ENCODE results near the gene URM1. TPM values are rescaled to one million over a fixed set of nuclear protein-coding genes. Genes with fewer than 3 reads are reported as not detected.
"Not testable (repeated sequence)": the region's sequence is repeated elsewhere in the genome, so short reads cannot be mapped to it uniquely, and the experiment has no call there.

The URM1 gene
- total RNA-seq, 2 experiments from 2014 or later, result 44.4 to 45.2 TPM

- H3K9me3 Mint-ChIP-seq; H3K27ac Mint-ChIP-seq; H3K36me3 Mint-ChIP-seq (ENCODE audit: low read depth); H3K4me1 Mint-ChIP-seq (ENCODE audit: low read depth); intact Hi-C loops (cut with micrococcal nuclease); DNase-seq; H3K27me3 Mint-ChIP-seq (ENCODE audit: low read depth): not testable (repeated sequence)
- peak overlapping the region; percentile 93 for H3K4me3 Mint-ChIP-seq
- CTCF ChIA-PET, result interaction anchor here (0.6 to 1.1 kb wide), 2 partner anchors 44 to 136 kb away, joined by 3 to 4 read pairs; no protein-coding TSS in a partner anchor
Measured at GRCh38 chr9:128338852-128339614, 32.1 kb upstream of the URM1 start.

GRCh38 chr9:128339761-128340690 lies 31.1 kb upstream of the URM1 start, which contains the start of gene SLC27A4:
Gene SLC27A4, plus strand, starts transcription at chr9:128340527. Its CDS starts 2,606 bp downstream, at chr9:128343133.
- peak; percentile 78 for DNase-seq
- Mint-ChIP-seq H3K27me3 (ENCODE audit: low read depth) (no peaks in the 10 kb centered on the region), H3K9me3 (no peaks in the 10 kb centered on the region), H3K4me1 (ENCODE audit: low read depth) (peaks cover 5% of the 10 kb centered on the region), H3K27ac (peak within 1 kb of the TSS; percentile 69), H3K36me3 (ENCODE audit: low read depth) (peaks cover 4% of the 10 kb centered on the region), H3K4me3 (peak within 1 kb of the TSS; percentile 93)
- intact Hi-C loops (cut with micrococcal nuclease), result loop anchor here (1.0 to 10.0 kb wide), 5 partner anchors 18 to 1485 kb away; partner anchors contain the start of genes COQ4, TOR1A, TRUB2 and URM1
- CTCF ChIA-PET, result interaction anchor here (0.7 to 1.1 kb wide), 2 partner anchors 45 to 107 kb away, joined by 3 to 4 read pairs; no protein-coding TSS in a partner anchor

- peak; percentile 8 for DNase-seq
- CTCF ChIA-PET, result interaction anchor here (0.6 to 1.5 kb wide), 18 partner anchors 9 to 950 kb away, joined by 3 to 11 read pairs (median 4); partner anchors contain the start of genes GOLGA2, SWI5 and URM1
- Mint-ChIP-seq H3K9me3 (no peaks in the 10 kb centered on the region), H3K4me1 (ENCODE audit: low read depth) (peaks cover 5% of the 10 kb centered on the region), H3K4me3 (peak overlapping the region; percentile 93), H3K27me3 (ENCODE audit: low read depth) (no peaks in the 10 kb centered on the region), H3K36me3 (ENCODE audit: low read depth) (peaks cover 4% of the 10 kb centered on the region), H3K27ac (peak overlapping the region; percentile 59)
- intact Hi-C loops (cut with micrococcal nuclease), result loop anchor here (1.0 to 10.0 kb wide), 10 partner anchors 19 to 1484 kb away; partner anchors contain the start of genes COQ4, GOLGA2, ODF2 and SWI5
Measured at GRCh38 chr9:128340691-128341434, 30.3 kb upstream of the URM1 start.

- peak overlapping the region; percentile 59 for H3K27ac Mint-ChIP-seq
- no peaks in the 10 kb centered on the region for H3K27me3 Mint-ChIP-seq (ENCODE audit: low read depth)
- intact Hi-C loops (cut with micrococcal nuclease), result loop anchor here (1.0 to 10.0 kb wide), 8 partner anchors 46 to 1483 kb away; partner anchors contain the start of genes GOLGA2, ODF2, SWI5 and TOR1A
- CTCF ChIA-PET, result interaction anchor here (0.5 to 1.5 kb wide), 22 partner anchors 8 to 949 kb away, joined by 3 to 11 read pairs (median 4); partner anchors contain the start of genes GOLGA2, SWI5 and URM1
- peak overlapping the region; percentile 93 for H3K4me3 Mint-ChIP-seq
- peak; percentile 83 for DNase-seq
- no peaks in the 10 kb centered on the region for H3K9me3 Mint-ChIP-seq
- peaks cover 4% of the 10 kb centered on the region for H3K36me3 Mint-ChIP-seq (ENCODE audit: low read depth)
- peaks cover 5% of the 10 kb centered on the region for H3K4me1 Mint-ChIP-seq (ENCODE audit: low read depth)
Measured at GRCh38 chr9:128341435-128341849, 29.7 kb upstream of the URM1 start.

- H3K27ac Mint-ChIP-seq, result no peak overlapping the region
- CTCF ChIA-PET, result no interaction called here
- intact Hi-C loops (cut with micrococcal nuclease), result loop anchor here (10.0 kb wide), 1 partner anchor 1482 kb away; the partner anchor contains the start of gene TOR1A
- H3K27me3 Mint-ChIP-seq (ENCODE audit: low read depth), result no peaks in the 10 kb centered on the region
- peaks cover 9% of the 10 kb centered on the region for H3K36me3 Mint-ChIP-seq (ENCODE audit: low read depth)
- no peaks in the 10 kb centered on the region for H3K9me3 Mint-ChIP-seq
- H3K4me3 Mint-ChIP-seq, result no peak overlapping the region
- no peak for DNase-seq
- peaks cover 5% of the 10 kb centered on the region for H3K4me1 Mint-ChIP-seq (ENCODE audit: low read depth)
Measured at GRCh38 chr9:128342971-128343680, 28.0 kb upstream of the URM1 start.

GRCh38 chr9:128343855-128344254 lies 27.3 kb upstream of the URM1 start:
- peaks cover 9% of the 10 kb centered on the region for H3K36me3 Mint-ChIP-seq (ENCODE audit: low read depth)
- no peaks in the 10 kb centered on the region for H3K27me3 Mint-ChIP-seq (ENCODE audit: low read depth)
- intact Hi-C loops (cut with micrococcal nuclease), result loop anchor here (10.0 kb wide), 1 partner anchor 1481 kb away; the partner anchor contains the start of gene TOR1A
- CTCF ChIA-PET, result interaction anchor here (0.6 kb wide), 1 partner anchor 19 kb away, joined by 3 read pairs; no protein-coding TSS in a partner anchor
- H3K4me3 Mint-ChIP-seq, result no peak overlapping the region
- H3K9me3 Mint-ChIP-seq, result no peaks in the 10 kb centered on the region
- no peak for DNase-seq
- H3K27ac Mint-ChIP-seq, result no peak overlapping the region
- peaks cover 5% of the 10 kb centered on the region for H3K4me1 Mint-ChIP-seq (ENCODE audit: low read depth)

GRCh38 chr9:128344931-128345605 lies 26.1 kb upstream of the URM1 start:
- no peaks in the 10 kb centered on the region for H3K27me3 Mint-ChIP-seq (ENCODE audit: low read depth)
- H3K9me3 Mint-ChIP-seq, result no peaks in the 10 kb centered on the region
- CTCF ChIA-PET, result interaction anchor here (0.6 to 0.7 kb wide), 3 partner anchors 19 to 71 kb away, joined by 3 to 4 read pairs (median 4); no protein-coding TSS in a partner anchor
- no peak overlapping the region for H3K27ac Mint-ChIP-seq
- no peak overlapping the region for H3K4me3 Mint-ChIP-seq
- peaks cover 5% of the 10 kb centered on the region for H3K4me1 Mint-ChIP-seq (ENCODE audit: low read depth)
- DNase-seq, result no peak
- H3K36me3 Mint-ChIP-seq (ENCODE audit: low read depth), result peaks cover 11% of the 10 kb centered on the region
- intact Hi-C loops (cut with micrococcal nuclease), result loop anchor here (10.0 kb wide), 1 partner anchor 1480 kb away; the partner anchor contains the start of gene TOR1A

- Mint-ChIP-seq H3K4me3 (no peak overlapping the region), H3K4me1 (ENCODE audit: low read depth) (no peaks in the 10 kb centered on the region), H3K27me3 (ENCODE audit: low read depth) (no peaks in the 10 kb centered on the region), H3K9me3 (no peaks in the 10 kb centered on the region), H3K36me3 (ENCODE audit: low read depth) (peaks cover 17% of the 10 kb centered on the region), H3K27ac (peak overlapping the region; percentile 2)
- DNase-seq, result no peak
- intact Hi-C loops (cut with micrococcal nuclease), result loop anchor here (10.0 kb wide), 1 partner anchor 1476 kb away; the partner anchor contains the start of gene TOR1A
- CTCF ChIA-PET, result interaction anchor here (0.6 to 1.0 kb wide), 2 partner anchors 8 to 237 kb away, joined by 3 to 4 read pairs; no protein-coding TSS in a partner anchor
Measured at GRCh38 chr9:128349125-128349524, 22.0 kb upstream of the URM1 start.

GRCh38 chr9:128349772-128350171 lies 21.4 kb upstream of the URM1 start:
- peaks cover 18% of the 10 kb centered on the region for H3K36me3 Mint-ChIP-seq (ENCODE audit: low read depth)
- H3K9me3 Mint-ChIP-seq, result no peaks in the 10 kb centered on the region
- intact Hi-C loops (cut with micrococcal nuclease), result loop anchor here (10.0 kb wide), 1 partner anchor 1475 kb away; the partner anchor contains the start of gene TOR1A
- no peaks in the 10 kb centered on the region for H3K27me3 Mint-ChIP-seq (ENCODE audit: low read depth)
- H3K4me1 Mint-ChIP-seq (ENCODE audit: low read depth), result no peaks in the 10 kb centered on the region
- H3K27ac Mint-ChIP-seq, result peak overlapping the region; percentile 2
- DNase-seq, result no peak
- H3K4me3 Mint-ChIP-seq, result no peak overlapping the region
- CTCF ChIA-PET, result interaction anchor here (1.0 kb wide), 1 partner anchor 8 kb away, joined by 4 read pairs; no protein-coding TSS in a partner anchor

GRCh38 chr9:128355451-128355850 lies 15.7 kb upstream of the URM1 start:
- DNase-seq, result no peak
- Mint-ChIP-seq H3K4me3 (no peak overlapping the region), H3K27ac (no peak overlapping the region), H3K4me1 (ENCODE audit: low read depth) (no peaks in the 10 kb centered on the region), H3K9me3 (no peaks in the 10 kb centered on the region), H3K27me3 (ENCODE audit: low read depth) (no peaks in the 10 kb centered on the region), H3K36me3 (ENCODE audit: low read depth) (peaks cover 13% of the 10 kb centered on the region)
- CTCF ChIA-PET, result no interaction called here
- intact Hi-C loops (cut with micrococcal nuclease), result no loop called here
